Smooth muscle cell (in vitro differentiated cells): ENCODE measurements around the gene SLCO2B1. TPM values are rescaled to one million over a fixed set of nuclear protein-coding genes. Genes with fewer than 3 reads are reported as not detected.

Experiments
- DNase-seq: peaks from one replicate; lab custom pipeline; 2025; ENCODE audit not compliant: unreplicated experiment; lab: John Stamatoyannopoulos, UW
- H2AFZ ChIP-seq: fragments of 200-600 bp; sonication (generic); 2 replicates; pipeline ENCODE4 v1.6.0; 2016; ENCODE audit warnings: antibody characterized with exemption, low read depth, mild to moderate bottlenecking
- H3F3A ChIP-seq: fragments of 200-600 bp; sonication (generic); 2 replicates; pipeline ENCODE4 v1.6.0; 2017; ENCODE audit warnings: antibody characterized with exemption, low read depth
- H3K27ac ChIP-seq: fragments of 200-600 bp; sonication (generic); 2 replicates; pipeline ENCODE4 v1.5.1; 2016; ENCODE audit warnings: low read depth, mild to moderate bottlenecking
- H3K27me3 ChIP-seq: fragments of 200-600 bp; sonication (generic); 2 replicates; pipeline ENCODE4 v1.6.1; 2016; ENCODE audit warnings: low read depth, mild to moderate bottlenecking
- H3K36me3 ChIP-seq: fragments of 200-600 bp; sonication (generic); 2 replicates; pipeline ENCODE4 v1.5.1; 2016; ENCODE audit warnings: low read depth
- H3K4me1 ChIP-seq: fragments of 200-600 bp; sonication (generic); 2 replicates; pipeline ENCODE4 v1.5.1; 2016; ENCODE audit warnings: low read depth
- H3K4me2 ChIP-seq: fragments of 200-600 bp; sonication (generic); 2 replicates; pipeline ENCODE4 v1.6.0; 2016; ENCODE audit warnings: mild to moderate bottlenecking
- H3K4me3 ChIP-seq: fragments of 200-600 bp; sonication (generic); 2 replicates; pipeline ENCODE4 v1.5.1; 2016; ENCODE audit warnings: mild to moderate bottlenecking
- H3K79me2 ChIP-seq: fragments of 200-600 bp; sonication (generic); 2 replicates; pipeline ENCODE4 v1.6.0; 2016; ENCODE audit warnings: low read depth, mild to moderate bottlenecking
- H3K9ac ChIP-seq: fragments of 200-600 bp; sonication (generic); 2 replicates; pipeline ENCODE4 v1.6.0; 2016; ENCODE audit warnings: low read depth
- H3K9me3 ChIP-seq: fragments of 200-600 bp; sonication (generic); replicated peaks from 2 replicates; pipeline ENCODE4 v1.5.1; 2016; ENCODE audit warnings: low read depth
- H4K20me1 ChIP-seq: fragments of 200-600 bp; sonication (generic); 2 replicates; pipeline ENCODE4 v1.6.0; 2016; ENCODE audit warnings: low read depth
- CTCF ChIP-seq: fragments of 200-600 bp; sonication (generic); IDR thresholded peaks from 2 replicates; pipeline ENCODE4 v1.5.1; 2017; ENCODE audit warnings: borderline replicate concordance, mild to moderate bottlenecking, antibody characterized with exemption; ENCODE audit not compliant: insufficient read depth, poor library complexity, severe bottlenecking
- WGBS: methylation state at CpG from one replicate; pipeline ENCODE4 v1.1.7; 2016; ENCODE audit warnings: low lambda C conversion rate; 5-methylcytosine and 5-hydroxymethylcytosine counted together
- polyA plus RNA-seq: library from polyadenylated mRNA; unstranded; fragments of >200 nt; fragmentation: Nextera tagmentation; extraction: Ambion mirVana; gene quantifications from 2 replicates; pipeline ENCODE4 v1.2.1, GENCODE V29; 2016
- total RNA-seq: library from RNA; depleted of rRNA; stranded (reverse); fragments of >200 nt; gene quantifications from 2 replicates; pipeline ENCODE4 v1.2.3, GENCODE V29; 2014

Gene SLCO2B1
- total and polyA plus RNA-seq, 2 experiments from 2014 or later = 0.30 TPM; not detected in 1

- Histone ChIP-seq H3K4me2 (no peak overlapping the region), H4K20me1 (no peaks in the 10 kb centered on the region), H2AFZ (no peak overlapping the region), H3K4me3 (no peak overlapping the region), H3K9ac (no peak overlapping the region), H3K9me3 (no peaks in the 10 kb centered on the region), H3K27me3 (peaks cover 6% of the 10 kb centered on the region), H3K27ac (no peak overlapping the region), H3K4me1 (no peaks in the 10 kb centered on the region), H3K79me2 (no peaks in the 10 kb centered on the region), H3K36me3 (no peaks in the 10 kb centered on the region), H3F3A (peaks cover 4% of the 10 kb centered on the region)
- peak; percentile 13 for DNase-seq
- peak; percentile 87 for TF ChIP-seq CTCF
- WGBS = 43% methylated on average over 22 of the region's 22 CpGs
Observed at GRCh38 chr11:75140269-75141138, 10.4 kb upstream of the SLCO2B1 start.

- Histone ChIP-seq H3K4me2 (no peak overlapping the region), H3K9me3 (no peaks in the 10 kb centered on the region), H3K79me2 (no peaks in the 10 kb centered on the region), H3K27me3 (peaks cover 6% of the 10 kb centered on the region), H3K9ac (no peak overlapping the region), H3F3A (peaks cover 4% of the 10 kb centered on the region), H4K20me1 (no peaks in the 10 kb centered on the region), H3K27ac (no peak overlapping the region), H3K36me3 (no peaks in the 10 kb centered on the region), H3K4me1 (no peaks in the 10 kb centered on the region), H2AFZ (no peak overlapping the region), H3K4me3 (no peak overlapping the region)
- 69% methylated on average over 6 of the region's 6 CpGs for WGBS
- no peak for TF ChIP-seq CTCF
- DNase-seq = no peak
Observed at GRCh38 chr11:75141166-75141565, 9.7 kb upstream of the SLCO2B1 start.

GRCh38 chr11:75142714-75143419, 8.0 kb upstream of the SLCO2B1 start:
- Histone ChIP-seq H3K9ac (no peak overlapping the region), H3K9me3 (no peaks in the 10 kb centered on the region), H2AFZ (no peak overlapping the region), H3F3A (peaks cover 4% of the 10 kb centered on the region), H3K27ac (peak overlapping the region; percentile 47), H3K4me2 (peak overlapping the region; percentile 75), H3K27me3 (peaks cover 4% of the 10 kb centered on the region), H3K4me1 (no peaks in the 10 kb centered on the region), H3K4me3 (no peak overlapping the region), H3K79me2 (no peaks in the 10 kb centered on the region), H4K20me1 (no peaks in the 10 kb centered on the region), H3K36me3 (no peaks in the 10 kb centered on the region)
- peak; percentile 43 for DNase-seq
- TF ChIP-seq CTCF = no peak
- 36% methylated on average over 10 of the region's 10 CpGs for WGBS
